CD4-positive, alpha-beta T cell treated with Interleukin-21 for 1 hour (primary cell): ENCODE data around the gene RPL10A.

Experiments used
- DNase-seq: peaks from one replicate; pipeline ENCODE4 v3.0.0-alpha.2; 2020

RPL10A gene

GRCh38 chr6:35493307-35493983 is 25.2 kb downstream of the RPL10A start:
- DNase-seq = no peak

- peak; percentile 24 for DNase-seq
Observed at GRCh38 chr6:35494161-35494563, 26.0 kb downstream of the RPL10A start.

- no peak for DNase-seq
Observed at GRCh38 chr6:35495258-35496035, 27.2 kb downstream of the RPL10A start.

GRCh38 chr6:35496036-35496840 is 28.0 kb downstream of the RPL10A start:
- DNase-seq = no peak

GRCh38 chr6:35496841-35497570 is 28.8 kb downstream of the RPL10A start, which contains the start of gene TEAD3:
TSS of gene TEAD3 (minus strand) at chr6:35497079.
- DNase-seq = peak; percentile 61

GRCh38 chr6:35497571-35498421 is 29.6 kb downstream of the RPL10A start:
- peak; percentile 45 for DNase-seq

GRCh38 chr6:35498422-35499067 is 30.3 kb downstream of the RPL10A start:
- no peak for DNase-seq

GRCh38 chr6:35499372-35499771 is 31.2 kb downstream of the RPL10A start:
- no peak for DNase-seq

- DNase-seq = no peak
Observed at GRCh38 chr6:35500782-35501181, 32.6 kb downstream of the RPL10A start.

GRCh38 chr6:35501784-35502183 is 33.6 kb downstream of the RPL10A start:
- DNase-seq = no peak

GRCh38 chr6:35503534-35503933 is 35.3 kb downstream of the RPL10A start:
- DNase-seq = no peak

- DNase-seq = no peak
Observed at GRCh38 chr6:35505999-35506412, 37.8 kb downstream of the RPL10A start.

- DNase-seq = no peak
Observed at GRCh38 chr6:35506536-35506935, 38.3 kb downstream of the RPL10A start.

- DNase-seq = no peak
Observed at GRCh38 chr6:35507221-35507620, 39.0 kb downstream of the RPL10A start.

- DNase-seq = no peak
Observed at GRCh38 chr6:35508027-35508426, 39.8 kb downstream of the RPL10A start.

- no peak for DNase-seq
Observed at GRCh38 chr6:35508542-35508941, 40.3 kb downstream of the RPL10A start.

GRCh38 chr6:35510916-35511561 is 42.8 kb downstream of the RPL10A start:
- no peak for DNase-seq

- DNase-seq = no peak
Observed at GRCh38 chr6:35511562-35511941, 43.4 kb downstream of the RPL10A start.

GRCh38 chr6:35512006-35512405 is 43.8 kb downstream of the RPL10A start:
- no peak for DNase-seq

- DNase-seq = no peak
Observed at GRCh38 chr6:35512740-35513139, 44.5 kb downstream of the RPL10A start, which contains the start of gene TULP1. TSS of gene TULP1 (minus strand) at chr6:35512896. CDS start at chr6:35512858, 38 bp downstream.

- DNase-seq = no peak
Observed at GRCh38 chr6:35514587-35514986, 46.4 kb downstream of the RPL10A start.
